Adrenal gland (tissue), 12 donors: ENCODE results near the gene ANKRD2. TPM values are rescaled to one million over a fixed set of nuclear protein-coding genes. Genes with fewer than 3 reads are reported as not detected.
A peak's percentile ranks its signal among the peaks of the same experiment; 100 is the strongest.

Experiments
- DNase-seq, 7 donors: peaks; one replicate each; pipeline ENCODE4 v3.0.0-alpha.2; 2019 to 2020
- H3K27ac ChIP-seq, 5 donors: fragments of 200-600 bp; sonication (generic) in 4 of 5; 1 replicate in 3 of 5; 2 replicates in 2 of 5; pipeline versions ENCODE4 v1.5.1 to v1.8.0; 2016 to 2020; ENCODE audit warnings: mild to moderate bottlenecking in 1 of 5
- H3K27me3 ChIP-seq: fragments of 200-600 bp; 2 replicates; pipeline ENCODE4 v1.8.0; 2021
- H3K36me3 ChIP-seq, 2 donors: fragments of 200-600 bp; replicated peaks in 1 of 2; 1 replicate in 1 of 2; 2 replicates in 1 of 2; pipeline versions ENCODE4 v1.5.1 to v1.8.0; 2018 to 2022
- H3K4me1 ChIP-seq, 2 donors: fragments of 200-600 bp; replicated peaks in 1 of 2; 1 replicate in 1 of 2; 2 replicates in 1 of 2; pipeline versions ENCODE4 v1.5.1 to v1.8.0; 2018 to 2021
- H3K4me3 ChIP-seq, 4 donors: fragments of 200-600 bp; sonication (generic) in 3 of 4; one replicate each; pipeline ENCODE4 v1.5.1; 2016 to 2018
- H3K9me3 ChIP-seq, 3 donors: fragments of 200-600 bp; sonication (generic) in 1 of 3; replicated peaks in 1 of 3; 1 replicate in 2 of 3; 2 replicates in 1 of 3; pipeline versions ENCODE4 v1.5.1 to v1.8.0; 2016 to 2021
- POLR2A ChIP-seq, 2 donors: fragments of 450-650 bp; IDR thresholded peaks; one replicate each; pipeline ENCODE4 v1.6.1; 2017; ENCODE audit warnings: antibody characterized with exemption in 2 of 2, mild to moderate bottlenecking in 2 of 2, moderate library complexity in 1 of 2
- WGBS, 4 donors: extraction: QIAGEN DNeasy Blood & Tissue Kit in 2 of 4; methylation state at CpG; one replicate each; pipeline versions ENCODE4 v1.1.5 to v1.1.7; 2013 to 2017; 5-methylcytosine and 5-hydroxymethylcytosine counted together
- intact Hi-C, 2 donors: fragments of 100-400 bp; cut with DNase I; formaldehyde crosslinking; loops; one replicate each; pipeline versions ENCODE4 v1.14.1 to v1.15.0; 2022 to 2023
- polyA plus RNA-seq, 3 donors: library from polyadenylated mRNA; stranded (reverse); fragments of 200-250 nt in 2 of 3; fragments of 350-450 nt in 1 of 3; fragmentation: Illumina TruSeq in 1 of 3; extraction: RNeasy Lipid Tissue Mini Kit (QIAGEN cat#74804) in 1 of 3; gene quantifications; one replicate each; pipeline ENCODE4 v1.2.3, GENCODE V29; 2013 to 2014
- total RNA-seq, 9 donors: library from RNA; depleted of rRNA in 4 of 9; stranded (reverse); fragments of >200 nt in 4 of 9; fragments of 120-200 nt in 1 of 9; fragmentation: NEBNext Ultra II Directional in 1 of 9; extraction: Animal tissue kit (Norgen Biotek cat#: 25700) in 1 of 9; gene quantifications; one replicate each; pipeline versions ENCODE4 v1.1.0 to v1.2.4, GENCODE V29; 2013 to 2023
- TF ChIP-seq, protein P1 (sequence below), 6 experiments: fragments of 450-650 bp in 4 of 6; fragments of 200-600 bp in 2 of 6; sonication (generic) in 1 of 6; IDR thresholded peaks; 1 replicate in 5 of 6; 2 replicates in 1 of 6; pipeline versions ENCODE4 v1.5.1 to v1.8.0; 2016 to 2021; ENCODE audit warnings: antibody characterized with exemption in 6 of 6, mild to moderate bottlenecking in 2 of 6, moderate library complexity in 1 of 6
- donor health status: healthy with polysubstance abuse.
- donor health status: Bipolar disorder and iron deficiency.
- donor health status: DM: yes; HTN: yes; CAD: no.
- donor health status: DM: no; HTN: no; CAD: no.
- donor health status: DM: no; HTN: no; CAD: no.
- donor health status: DM: yes; HTN: yes; CAD: no.

Gene ANKRD2
- total and polyA plus RNA-seq, 12 donors: 0.24 to 2.9 (median 0.96) TPM; not detected in 2

DNA sequence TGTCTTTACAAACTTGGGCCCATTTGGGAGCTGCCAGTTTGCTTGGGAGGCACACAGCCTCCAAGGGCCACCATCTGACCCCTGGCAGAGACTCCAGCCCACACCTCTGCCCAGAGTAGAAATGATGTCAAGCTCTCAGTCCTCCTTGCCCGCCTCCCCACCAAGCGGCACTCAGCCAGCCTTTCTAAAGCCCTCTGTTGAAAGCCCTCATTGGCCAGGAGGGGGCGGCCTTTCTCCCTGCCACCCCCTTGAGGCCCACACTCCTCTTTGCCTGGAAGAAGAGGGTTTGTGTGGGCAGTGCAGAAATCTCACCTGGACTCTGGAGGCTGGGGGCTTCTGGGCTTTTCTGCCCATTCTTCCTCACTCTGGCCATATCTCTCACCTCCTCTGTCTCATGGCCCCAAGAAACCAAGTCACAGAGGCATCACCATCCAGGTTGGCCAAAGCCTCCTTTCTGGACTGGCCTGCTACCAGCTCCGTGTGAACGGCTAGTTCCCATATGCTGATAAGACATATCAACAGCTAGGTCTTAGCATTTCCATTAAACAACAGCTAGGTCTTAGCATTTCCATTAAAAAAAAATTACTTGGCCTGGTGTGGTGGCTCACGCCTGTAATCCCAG is 37.7 kb upstream of the ANKRD2 start:
- Histone ChIP-seq H3K4me1 (no peaks in the 10 kb centered on the region), H3K9me3 (no peaks in the 10 kb centered on the region), H3K36me3 (no peaks in the 10 kb centered on the region), H3K27ac (no peak overlapping the region), H3K27me3 (no peaks in the 10 kb centered on the region), H3K4me3 (no peak overlapping the region)
- DNase-seq: peak in 3 of 7 donors; percentile 34 to 46 (median 44)
- TF ChIP-seq, protein P1, sequence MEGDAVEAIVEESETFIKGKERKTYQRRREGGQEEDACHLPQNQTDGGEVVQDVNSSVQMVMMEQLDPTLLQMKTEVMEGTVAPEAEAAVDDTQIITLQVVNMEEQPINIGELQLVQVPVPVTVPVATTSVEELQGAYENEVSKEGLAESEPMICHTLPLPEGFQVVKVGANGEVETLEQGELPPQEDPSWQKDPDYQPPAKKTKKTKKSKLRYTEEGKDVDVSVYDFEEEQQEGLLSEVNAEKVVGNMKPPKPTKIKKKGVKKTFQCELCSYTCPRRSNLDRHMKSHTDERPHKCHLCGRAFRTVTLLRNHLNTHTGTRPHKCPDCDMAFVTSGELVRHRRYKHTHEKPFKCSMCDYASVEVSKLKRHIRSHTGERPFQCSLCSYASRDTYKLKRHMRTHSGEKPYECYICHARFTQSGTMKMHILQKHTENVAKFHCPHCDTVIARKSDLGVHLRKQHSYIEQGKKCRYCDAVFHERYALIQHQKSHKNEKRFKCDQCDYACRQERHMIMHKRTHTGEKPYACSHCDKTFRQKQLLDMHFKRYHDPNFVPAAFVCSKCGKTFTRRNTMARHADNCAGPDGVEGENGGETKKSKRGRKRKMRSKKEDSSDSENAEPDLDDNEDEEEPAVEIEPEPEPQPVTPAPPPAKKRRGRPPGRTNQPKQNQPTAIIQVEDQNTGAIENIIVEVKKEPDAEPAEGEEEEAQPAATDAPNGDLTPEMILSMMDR (IDR thresholded peaks at IDR 0.05): peak; percentile 9 to 45 (median 28)
- no peak for TF ChIP-seq POLR2A (IDR thresholded peaks at IDR 0.05)
- 85 to 92% (median 86%) methylated on average over 4 to 6 of the region's 6 CpGs for WGBS, 4 donors
- intact Hi-C loops: no loop called here

DNA sequence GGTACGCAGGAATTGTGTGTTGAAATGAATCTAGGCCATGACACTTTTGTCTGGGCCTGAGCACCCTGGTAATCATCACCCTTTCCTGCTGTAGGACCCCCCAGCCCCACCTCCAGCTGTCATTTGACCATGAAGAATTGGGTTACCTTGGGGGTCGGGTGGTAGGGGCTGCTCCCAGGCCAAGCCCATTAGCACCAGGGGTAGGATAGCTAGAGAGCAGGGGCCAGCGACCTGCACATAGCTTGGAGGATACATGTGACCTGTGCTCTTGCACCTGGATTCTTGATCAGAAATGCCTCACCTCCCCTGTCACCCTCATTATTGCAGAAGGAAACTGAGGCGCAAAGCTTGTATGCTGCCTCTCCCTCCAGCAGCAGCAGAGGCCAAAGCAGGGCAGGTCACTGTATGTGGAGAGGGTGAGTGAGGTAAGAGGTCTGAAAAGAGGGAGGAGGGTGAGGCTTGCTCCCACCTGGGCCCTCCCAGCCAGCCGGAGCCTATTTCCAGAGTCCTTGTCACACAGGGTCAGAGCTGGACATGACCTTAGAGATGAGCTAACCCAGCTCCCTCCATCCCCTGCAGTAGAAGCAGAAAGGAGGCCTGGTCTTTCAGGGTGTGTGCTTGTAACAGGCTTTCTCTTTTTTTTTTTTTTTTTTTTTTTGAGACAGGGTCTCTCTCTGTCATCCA is 35.3 kb upstream of the ANKRD2 start:
- 68 to 84% (median 83%) methylated on average over 3 to 5 of the region's 5 CpGs for whole genome bisulfite sequencing, 4 donors
- TF ChIP-seq, protein P1 (IDR thresholded peaks at IDR 0.05): no peak
- TF ChIP-seq POLR2A (IDR thresholded peaks at IDR 0.05): no peak
- H3K4me3 ChIP-seq: no peak overlapping the region
- no peak for DNase-seq
- intact Hi-C loops: no loop called here
- H3K27me3 ChIP-seq: no peaks in the 10 kb centered on the region
- no peaks in the 10 kb centered on the region for H3K36me3 ChIP-seq
- no peak overlapping the region for H3K27ac ChIP-seq
- H3K9me3 ChIP-seq: no peaks in the 10 kb centered on the region
- H3K4me1 ChIP-seq: peaks cover 5 to 8% of the 10 kb centered on the region in 2 donors

DNA sequence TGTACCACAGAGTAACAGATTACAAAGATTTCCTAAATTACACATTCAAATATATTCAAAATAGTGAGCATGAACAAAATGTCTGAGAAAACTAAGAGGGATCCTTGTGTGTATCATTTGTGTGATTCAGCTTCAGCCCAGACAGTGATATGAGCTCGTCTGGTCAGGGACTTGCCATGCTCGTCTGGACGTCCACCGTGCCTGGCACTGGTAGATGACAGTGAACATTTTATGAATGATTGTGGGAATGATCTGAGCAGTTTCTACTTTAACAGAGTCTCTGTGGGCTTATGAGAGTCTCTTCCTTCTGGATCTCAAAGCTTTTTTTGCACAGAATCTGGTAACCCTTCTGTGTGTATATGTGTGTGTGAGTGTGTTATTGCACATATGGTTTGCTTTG is 34.2 kb upstream of the ANKRD2 start:
- Histone ChIP-seq H3K4me3 (no peak overlapping the region), H3K9me3 (no peaks in the 10 kb centered on the region), H3K36me3 (no peaks in the 10 kb centered on the region), H3K27me3 (no peaks in the 10 kb centered on the region), H3K27ac (peak overlapping the region in 1 of 5 donors; percentile 2), H3K4me1 (peaks cover 12 to 19% of the 10 kb centered on the region in 2 donors)
- TF ChIP-seq, protein P1 (IDR thresholded peaks at IDR 0.05): no peak
- TF ChIP-seq POLR2A (IDR thresholded peaks at IDR 0.05): no peak
- intact Hi-C loops: no loop called here
- no peak for DNase-seq
- WGBS, 4 donors: 8 to 50% (median 36%) methylated on average over 4 of the region's 4 CpGs

DNA sequence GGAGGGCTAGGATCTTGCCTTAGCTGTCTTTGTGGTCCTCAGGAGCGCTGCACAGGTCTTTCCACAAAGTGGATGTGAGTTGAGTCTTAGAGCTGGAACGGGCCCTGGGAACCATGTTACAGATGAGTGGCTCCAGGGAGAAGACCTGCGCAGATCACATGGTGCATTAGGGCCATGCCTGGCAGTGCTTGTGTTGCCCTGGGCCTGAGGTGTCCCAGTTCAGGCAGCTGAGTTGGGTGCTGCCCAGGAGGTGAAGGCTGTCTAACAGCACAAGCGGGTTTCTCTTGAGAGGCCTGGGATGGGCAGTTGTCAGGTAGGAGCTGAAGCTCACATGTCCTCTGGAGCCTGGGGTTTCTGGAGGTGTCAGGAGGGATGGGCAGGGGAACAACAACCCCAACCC is 33.7 kb upstream of the ANKRD2 start:
- peaks cover 12 to 22% of the 10 kb centered on the region in 2 donors for H3K4me1 ChIP-seq
- no peak for DNase-seq

More for the DNA sequence above, 33.7 kb upstream of the ANKRD2 start:
- Histone ChIP-seq H3K4me3 (no peak overlapping the region), H3K9me3 (no peaks in the 10 kb centered on the region), H3K36me3 (no peaks in the 10 kb centered on the region), H3K27ac (peak overlapping the region in 2 of 5 donors; percentile 2 to 6), H3K27me3 (no peaks in the 10 kb centered on the region)
- TF ChIP-seq, protein P1 (IDR thresholded peaks at IDR 0.05): no peak
- TF ChIP-seq POLR2A (IDR thresholded peaks at IDR 0.05): no peak
- intact Hi-C loops: no loop called here
- WGBS, 4 donors: 89 to 97% (median 96%) methylated on average over 4 of the region's 4 CpGs; no CpG with 5 or more reads in 1 of the 4 donors
